Endothelial cell (in vitro differentiated cells): ENCODE results near the gene FHAD1. TPM values are rescaled to one million over a fixed set of nuclear protein-coding genes. Genes with fewer than 3 reads are reported as not detected.

ENCODE experiments used
- DNase-seq: peaks from one replicate; pipeline ENCODE4 v3.0.0; 2021; ENCODE audit warnings: low spot score
- H3K27ac Mint-ChIP-seq: one replicate; pipeline ENCODE4 v1.8.0; 2021; ENCODE audit warnings: mixed read lengths, inconsistent platforms; ENCODE audit not compliant: unreplicated experiment
- H3K27me3 Mint-ChIP-seq: one replicate; pipeline ENCODE4 v1.8.0; 2021; ENCODE audit warnings: mild to moderate bottlenecking, moderate library complexity, mixed read lengths, inconsistent platforms; ENCODE audit not compliant: unreplicated experiment
- H3K36me3 Mint-ChIP-seq: one replicate; pipeline ENCODE4 v1.8.0; 2021; ENCODE audit warnings: mild to moderate bottlenecking, low read depth, mixed read lengths, inconsistent platforms; ENCODE audit not compliant: unreplicated experiment
- H3K4me1 Mint-ChIP-seq: one replicate; pipeline ENCODE4 v1.8.0; 2021; ENCODE audit warnings: mild to moderate bottlenecking, mixed read lengths, inconsistent platforms; ENCODE audit not compliant: unreplicated experiment
- H3K4me3 Mint-ChIP-seq: one replicate; pipeline ENCODE4 v1.8.0; 2021; ENCODE audit warnings: mild to moderate bottlenecking, mixed read lengths, inconsistent platforms; ENCODE audit not compliant: unreplicated experiment
- H3K9me3 Mint-ChIP-seq: one replicate; pipeline ENCODE4 v1.8.0; 2021; ENCODE audit warnings: mixed read lengths, inconsistent platforms; ENCODE audit not compliant: unreplicated experiment
- total RNA-seq: library from RNA; stranded (reverse); fragmentation: NEBNext Ultra II Directional; extraction: Animal tissue kit (Norgen Biotek cat#: 25700); gene quantifications from one replicate; pipeline ENCODE4 v1.2.1, GENCODE V29; 2021; ENCODE audit not compliant: unreplicated experiment
- TF ChIP-seq, protein P1 (sequence below): fragments of 200-600 bp; sonication (generic); IDR thresholded peaks from one replicate; pipeline ENCODE4 v1.5.0; 2021; ENCODE audit warnings: antibody characterized with exemption; ENCODE audit not compliant: unreplicated experiment

FHAD1 gene
- total RNA-seq, 1 donor from 2014 or later = 2.1 TPM

GRCh38 chr1:15316510-15316909, 69.5 kb downstream of the FHAD1 start:
- Mint-ChIP-seq H3K4me1 (peaks cover 8% of the 10 kb centered on the region), H3K4me3 (no peak overlapping the region), H3K27ac (no peak overlapping the region), H3K27me3 (peaks cover 2% of the 10 kb centered on the region), H3K9me3 (peaks cover 8% of the 10 kb centered on the region), H3K36me3 (no peaks in the 10 kb centered on the region)
- no peak for DNase-seq
- TF ChIP-seq, protein P1, sequence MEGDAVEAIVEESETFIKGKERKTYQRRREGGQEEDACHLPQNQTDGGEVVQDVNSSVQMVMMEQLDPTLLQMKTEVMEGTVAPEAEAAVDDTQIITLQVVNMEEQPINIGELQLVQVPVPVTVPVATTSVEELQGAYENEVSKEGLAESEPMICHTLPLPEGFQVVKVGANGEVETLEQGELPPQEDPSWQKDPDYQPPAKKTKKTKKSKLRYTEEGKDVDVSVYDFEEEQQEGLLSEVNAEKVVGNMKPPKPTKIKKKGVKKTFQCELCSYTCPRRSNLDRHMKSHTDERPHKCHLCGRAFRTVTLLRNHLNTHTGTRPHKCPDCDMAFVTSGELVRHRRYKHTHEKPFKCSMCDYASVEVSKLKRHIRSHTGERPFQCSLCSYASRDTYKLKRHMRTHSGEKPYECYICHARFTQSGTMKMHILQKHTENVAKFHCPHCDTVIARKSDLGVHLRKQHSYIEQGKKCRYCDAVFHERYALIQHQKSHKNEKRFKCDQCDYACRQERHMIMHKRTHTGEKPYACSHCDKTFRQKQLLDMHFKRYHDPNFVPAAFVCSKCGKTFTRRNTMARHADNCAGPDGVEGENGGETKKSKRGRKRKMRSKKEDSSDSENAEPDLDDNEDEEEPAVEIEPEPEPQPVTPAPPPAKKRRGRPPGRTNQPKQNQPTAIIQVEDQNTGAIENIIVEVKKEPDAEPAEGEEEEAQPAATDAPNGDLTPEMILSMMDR = no peak

GRCh38 chr1:15320267-15320666, 73.2 kb downstream of the FHAD1 start:
- no peaks in the 10 kb centered on the region for H3K36me3 Mint-ChIP-seq
- no peaks in the 10 kb centered on the region for H3K27me3 Mint-ChIP-seq
- peaks cover 12% of the 10 kb centered on the region for H3K4me1 Mint-ChIP-seq
- no peak overlapping the region for H3K27ac Mint-ChIP-seq
- TF ChIP-seq, protein P1 = no peak
- H3K4me3 Mint-ChIP-seq = no peak overlapping the region
- peaks cover 8% of the 10 kb centered on the region for H3K9me3 Mint-ChIP-seq
- DNase-seq = no peak

DNA sequence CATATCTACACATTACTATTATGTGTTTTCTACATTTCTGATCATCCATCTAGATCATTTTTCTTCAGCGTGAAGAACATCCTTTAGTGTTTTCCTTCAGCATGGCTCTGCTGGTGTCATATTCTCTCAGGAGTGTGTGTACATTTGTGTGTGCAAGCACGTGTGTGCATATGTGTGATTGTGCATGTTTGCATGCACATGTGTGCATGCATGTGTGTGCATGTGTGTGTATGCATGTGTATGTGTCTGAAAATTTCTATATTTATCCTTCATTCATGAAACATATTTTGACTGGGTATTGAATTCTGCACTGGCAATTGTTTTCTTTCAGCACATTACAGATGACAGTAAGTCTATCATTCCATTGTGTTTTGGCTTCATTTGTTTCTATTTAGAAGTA, 74.6 kb downstream of the FHAD1 start:
- Mint-ChIP-seq H3K4me1 (peaks cover 6% of the 10 kb centered on the region), H3K9me3 (peaks cover 8% of the 10 kb centered on the region), H3K27ac (no peak overlapping the region), H3K27me3 (no peaks in the 10 kb centered on the region), H3K36me3 (no peaks in the 10 kb centered on the region), H3K4me3 (no peak overlapping the region)
- no peak for DNase-seq
- TF ChIP-seq, protein P1 = no peak

GRCh38 chr1:15322648-15323350, 75.8 kb downstream of the FHAD1 start:
- Mint-ChIP-seq H3K9me3 (peaks cover 8% of the 10 kb centered on the region), H3K4me3 (no peak overlapping the region), H3K4me1 (peaks cover 4% of the 10 kb centered on the region), H3K27me3 (no peaks in the 10 kb centered on the region), H3K27ac (no peak overlapping the region), H3K36me3 (no peaks in the 10 kb centered on the region)
- no peak for DNase-seq
- TF ChIP-seq, protein P1 = no peak

DNA sequence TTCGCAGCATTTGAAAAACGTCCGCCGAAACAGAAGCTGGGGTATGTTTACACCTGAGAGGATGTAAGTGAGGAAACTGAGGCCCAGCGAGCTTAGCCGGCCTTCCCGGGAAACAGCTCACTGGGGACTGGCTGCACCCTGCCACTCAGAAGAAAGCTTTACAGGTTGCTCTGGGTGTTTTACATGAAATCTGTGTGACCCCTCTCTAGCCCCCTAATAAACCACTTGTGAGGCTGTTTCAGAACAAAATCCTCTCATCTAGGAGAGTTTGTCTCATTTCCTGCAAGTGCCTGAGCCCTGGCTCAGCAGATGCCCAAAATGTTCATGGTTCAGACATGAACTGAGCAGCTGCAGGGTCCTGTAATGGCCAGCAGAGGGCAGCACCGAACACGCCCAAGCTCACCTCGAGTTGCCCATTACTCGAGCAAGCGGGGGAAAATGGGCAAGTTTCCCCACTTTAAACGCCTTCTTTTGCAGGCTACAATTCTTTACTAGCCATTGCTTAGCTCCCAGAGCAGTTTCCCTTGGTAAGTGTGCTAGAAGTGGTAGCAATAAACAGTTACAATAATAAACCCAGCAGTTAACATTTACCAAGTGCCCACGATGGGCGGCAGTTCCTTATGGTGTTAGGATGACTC, 76.4 kb downstream of the FHAD1 start:
- H3K9me3 Mint-ChIP-seq = peaks cover 8% of the 10 kb centered on the region
- H3K4me1 Mint-ChIP-seq = peaks cover 4% of the 10 kb centered on the region
- no peak overlapping the region for H3K4me3 Mint-ChIP-seq
- no peaks in the 10 kb centered on the region for H3K27me3 Mint-ChIP-seq
- TF ChIP-seq, protein P1 = peak; percentile 97
- no peak overlapping the region for H3K27ac Mint-ChIP-seq
- DNase-seq = peak; percentile 70
- H3K36me3 Mint-ChIP-seq = no peaks in the 10 kb centered on the region
